Fibroblast of lung (primary cell): Measurements from ENCODE around the gene TMEM151B.
"Not testable (repeated sequence)": the region's sequence is repeated elsewhere in the genome, so short reads cannot be mapped to it uniquely, and the experiment has no call there.

Experiments
- EZH2 ChIP-seq: IDR thresholded peaks from 2 replicates; pipeline ENCODE4 v1.5.1; 2012; ENCODE audit warnings: low read length, control low read depth, mild to moderate bottlenecking; ENCODE audit errors: missing control alignments
- TF ChIP-seq, protein P1 (sequence below), 2 donors: IDR thresholded peaks in 1 of 2; conservative IDR thresholded peaks in 1 of 2; 1 replicate in 1 of 2; 2 replicates in 1 of 2; pipeline ENCODE4 v1.5.1; 2011 to 2012; ENCODE audit warnings: low read length in 2 of 2, control low read depth in 1 of 2, inconsistent platforms in 1 of 2, low read depth in 1 of 2, mild to moderate bottlenecking in 1 of 2

DNA sequence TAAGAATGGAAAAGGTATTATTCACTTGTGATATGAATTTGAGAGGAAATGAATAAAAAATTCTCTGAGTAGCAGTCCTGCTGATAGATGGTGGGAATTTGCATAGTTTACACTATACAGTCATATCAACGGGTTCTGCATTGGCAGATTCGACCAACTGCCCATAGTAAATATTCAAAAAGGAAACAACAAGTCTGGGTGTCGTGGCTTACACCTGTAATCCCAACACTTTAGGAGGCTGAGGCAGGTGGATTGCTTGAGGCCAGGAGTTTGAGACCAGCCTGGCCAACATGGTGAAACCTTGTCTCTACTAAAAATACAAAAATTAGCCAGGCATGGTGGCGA, 80.4 kb downstream of the TMEM151B start:
- TF ChIP-seq, protein P1, sequence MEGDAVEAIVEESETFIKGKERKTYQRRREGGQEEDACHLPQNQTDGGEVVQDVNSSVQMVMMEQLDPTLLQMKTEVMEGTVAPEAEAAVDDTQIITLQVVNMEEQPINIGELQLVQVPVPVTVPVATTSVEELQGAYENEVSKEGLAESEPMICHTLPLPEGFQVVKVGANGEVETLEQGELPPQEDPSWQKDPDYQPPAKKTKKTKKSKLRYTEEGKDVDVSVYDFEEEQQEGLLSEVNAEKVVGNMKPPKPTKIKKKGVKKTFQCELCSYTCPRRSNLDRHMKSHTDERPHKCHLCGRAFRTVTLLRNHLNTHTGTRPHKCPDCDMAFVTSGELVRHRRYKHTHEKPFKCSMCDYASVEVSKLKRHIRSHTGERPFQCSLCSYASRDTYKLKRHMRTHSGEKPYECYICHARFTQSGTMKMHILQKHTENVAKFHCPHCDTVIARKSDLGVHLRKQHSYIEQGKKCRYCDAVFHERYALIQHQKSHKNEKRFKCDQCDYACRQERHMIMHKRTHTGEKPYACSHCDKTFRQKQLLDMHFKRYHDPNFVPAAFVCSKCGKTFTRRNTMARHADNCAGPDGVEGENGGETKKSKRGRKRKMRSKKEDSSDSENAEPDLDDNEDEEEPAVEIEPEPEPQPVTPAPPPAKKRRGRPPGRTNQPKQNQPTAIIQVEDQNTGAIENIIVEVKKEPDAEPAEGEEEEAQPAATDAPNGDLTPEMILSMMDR (conservative IDR thresholded peaks at IDR 0.05 in 1 of 2, IDR thresholded peaks at IDR 0.05 in 1 of 2; ENCODE audit: low read depth in 1 of 2, low read length in 2 of 2) = not testable (repeated sequence)
- TF ChIP-seq EZH2 = not testable (repeated sequence)
